HL-60 (cell line): ENCODE data around the gene HS3ST3A1.

Experiments used
- DNase-seq, 2 experiments: peaks; one replicate each; pipeline ENCODE4 v3.0.0-alpha.2; 2010 to 2020; ENCODE audit warnings: low read depth in 1 of 2, low spot score in 1 of 2
- H3K27ac ChIP-seq: fragments of 250-450 bp; sonication (Bioruptor Pico); replicated peaks from 2 replicates; pipeline ENCODE4 v1.5.1; 2020; ENCODE audit warnings: mild to moderate bottlenecking, moderate library complexity
- H3K27me3 ChIP-seq: fragments of 250-450 bp; sonication (Bioruptor Pico); 2 replicates; pipeline ENCODE4 v1.5.1; 2021; ENCODE audit warnings: mild to moderate bottlenecking, moderate library complexity; ENCODE audit not compliant: insufficient read depth, poor library complexity, severe bottlenecking
- H3K4me3 ChIP-seq: replicated peaks from 2 replicates; pipeline ENCODE4 v1.5.1; 2011; ENCODE audit warnings: mild to moderate bottlenecking, control low read depth, low read length; ENCODE audit not compliant: insufficient read depth
- CTCF ChIP-seq: IDR thresholded peaks from one replicate; pipeline ENCODE4 v1.5.1; 2011; ENCODE audit warnings: low read length, control low read depth, inconsistent platforms; ENCODE audit not compliant: insufficient read depth
- GABPA ChIP-seq: IDR thresholded peaks from 2 replicates; pipeline ENCODE4 v1.6.1; 2012; ENCODE audit warnings: low read depth
- POLR2AphosphoS5 ChIP-seq: IDR thresholded peaks from 2 replicates; pipeline ENCODE4 v1.6.1; 2012; ENCODE audit warnings: low read depth
- SPI1 ChIP-seq: IDR thresholded peaks from 2 replicates; pipeline ENCODE4 v1.6.1; 2012; ENCODE audit warnings: low read depth, mild to moderate bottlenecking, borderline replicate concordance
- TF ChIP-seq, protein P1 (sequence below): IDR thresholded peaks from 2 replicates; pipeline ENCODE4 v1.6.1; 2012; ENCODE audit warnings: low read depth; ENCODE audit not compliant: insufficient replicate concordance

Gene HS3ST3A1

DNA sequence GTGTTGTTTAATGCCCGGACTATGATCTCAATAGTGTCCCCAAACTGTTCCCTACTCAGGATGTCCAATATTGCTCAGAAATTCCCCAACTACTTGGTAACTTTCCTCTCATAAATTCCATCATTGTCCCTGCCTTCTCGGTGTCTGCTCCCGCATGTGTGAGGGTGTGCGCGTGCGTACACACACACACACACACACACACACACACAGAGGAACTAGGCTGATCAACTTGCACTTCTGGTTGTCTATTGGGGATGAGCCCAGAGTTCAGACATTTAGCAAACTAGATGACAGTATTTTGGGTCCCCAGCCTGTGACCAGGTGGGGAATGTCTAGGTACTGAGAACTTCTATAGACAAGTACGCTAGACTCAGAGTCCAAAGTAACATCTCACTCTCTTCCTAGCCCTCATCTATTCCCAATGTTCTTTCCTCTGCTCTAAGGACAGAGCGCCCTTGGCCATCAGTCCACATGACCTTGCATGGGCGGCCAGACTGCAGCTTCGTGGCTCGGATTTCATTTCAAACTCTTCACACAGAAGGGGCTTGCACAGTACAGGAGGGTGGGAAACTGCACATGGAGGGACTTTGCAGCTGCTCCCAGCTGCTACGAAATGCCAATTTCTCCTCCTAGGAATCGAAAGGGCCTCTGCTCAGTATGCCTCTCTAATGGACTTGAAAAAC, 5.3 kb downstream of the HS3ST3A1 start:
- H3K4me3 ChIP-seq, result no peak overlapping the region
- H3K27me3 ChIP-seq, result no peaks in the 10 kb centered on the region
- H3K27ac ChIP-seq, result no peak overlapping the region

GRCh38 chr17:13595599-13595899, 6.2 kb downstream of the HS3ST3A1 start:
- TF ChIP-seq GABPA (no peak), CTCF (no peak), SPI1 (no peak), POLR2AphosphoS5 (no peak)
- TF ChIP-seq, protein P1, sequence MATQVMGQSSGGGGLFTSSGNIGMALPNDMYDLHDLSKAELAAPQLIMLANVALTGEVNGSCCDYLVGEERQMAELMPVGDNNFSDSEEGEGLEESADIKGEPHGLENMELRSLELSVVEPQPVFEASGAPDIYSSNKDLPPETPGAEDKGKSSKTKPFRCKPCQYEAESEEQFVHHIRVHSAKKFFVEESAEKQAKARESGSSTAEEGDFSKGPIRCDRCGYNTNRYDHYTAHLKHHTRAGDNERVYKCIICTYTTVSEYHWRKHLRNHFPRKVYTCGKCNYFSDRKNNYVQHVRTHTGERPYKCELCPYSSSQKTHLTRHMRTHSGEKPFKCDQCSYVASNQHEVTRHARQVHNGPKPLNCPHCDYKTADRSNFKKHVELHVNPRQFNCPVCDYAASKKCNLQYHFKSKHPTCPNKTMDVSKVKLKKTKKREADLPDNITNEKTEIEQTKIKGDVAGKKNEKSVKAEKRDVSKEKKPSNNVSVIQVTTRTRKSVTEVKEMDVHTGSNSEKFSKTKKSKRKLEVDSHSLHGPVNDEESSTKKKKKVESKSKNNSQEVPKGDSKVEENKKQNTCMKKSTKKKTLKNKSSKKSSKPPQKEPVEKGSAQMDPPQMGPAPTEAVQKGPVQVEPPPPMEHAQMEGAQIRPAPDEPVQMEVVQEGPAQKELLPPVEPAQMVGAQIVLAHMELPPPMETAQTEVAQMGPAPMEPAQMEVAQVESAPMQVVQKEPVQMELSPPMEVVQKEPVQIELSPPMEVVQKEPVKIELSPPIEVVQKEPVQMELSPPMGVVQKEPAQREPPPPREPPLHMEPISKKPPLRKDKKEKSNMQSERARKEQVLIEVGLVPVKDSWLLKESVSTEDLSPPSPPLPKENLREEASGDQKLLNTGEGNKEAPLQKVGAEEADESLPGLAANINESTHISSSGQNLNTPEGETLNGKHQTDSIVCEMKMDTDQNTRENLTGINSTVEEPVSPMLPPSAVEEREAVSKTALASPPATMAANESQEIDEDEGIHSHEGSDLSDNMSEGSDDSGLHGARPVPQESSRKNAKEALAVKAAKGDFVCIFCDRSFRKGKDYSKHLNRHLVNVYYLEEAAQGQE, result no peak
- Histone ChIP-seq H3K27me3 (no peaks in the 10 kb centered on the region), H3K27ac (no peak overlapping the region), H3K4me3 (no peak overlapping the region)
- DNase-seq, result no peak

More for the DNA sequence above, 5.3 kb downstream of the HS3ST3A1 start:
- DNase-seq, result no peak
- TF ChIP-seq CTCF, result no peak
- TF ChIP-seq SPI1, result no peak
- TF ChIP-seq, protein P1, result no peak
- TF ChIP-seq GABPA, result no peak
- TF ChIP-seq POLR2AphosphoS5, result no peak

DNA sequence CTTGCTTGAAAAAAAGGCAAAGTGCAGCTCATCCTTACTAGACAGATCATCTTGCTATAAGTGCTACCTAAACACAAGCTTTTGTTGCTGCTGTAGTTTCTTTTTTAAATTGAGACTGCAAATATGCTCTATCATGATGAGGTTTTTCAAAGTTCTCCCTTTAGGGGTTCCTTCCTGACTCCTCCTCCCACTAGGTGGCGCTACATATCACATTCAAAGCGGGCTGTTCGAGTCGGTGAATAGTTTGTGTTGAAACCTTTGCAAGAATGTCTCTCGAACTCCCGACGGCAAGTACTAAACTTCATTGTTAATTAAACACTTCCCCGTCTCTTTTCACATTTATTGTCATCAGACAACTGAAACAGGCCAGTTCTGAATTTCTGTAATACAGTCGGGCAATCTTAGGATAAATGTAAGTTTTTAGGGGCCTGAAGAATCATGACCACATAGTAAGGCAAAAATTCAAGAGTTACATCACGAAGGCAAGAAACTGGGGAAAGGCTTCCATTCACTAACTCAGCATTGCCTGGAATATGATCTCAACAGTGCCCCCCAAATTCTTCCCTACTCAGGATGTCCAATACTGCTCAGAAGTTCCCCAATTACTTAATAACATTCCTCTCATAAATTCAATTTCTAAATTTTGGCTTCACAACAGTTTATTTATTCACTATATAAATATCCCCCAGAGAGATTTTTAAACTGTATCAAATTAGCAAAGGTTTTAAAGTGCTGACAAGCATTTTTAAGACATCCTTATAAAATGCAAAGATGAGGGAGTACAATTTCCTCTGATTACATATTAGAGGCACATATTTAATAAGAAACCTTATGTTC, 6.7 kb downstream of the HS3ST3A1 start:
- TF ChIP-seq, protein P1, result no peak
- peak; percentile 21 for TF ChIP-seq CTCF
- no peak overlapping the region for H3K27ac ChIP-seq
- DNase-seq, result peak; percentile 13 to 61
- no peaks in the 10 kb centered on the region for H3K27me3 ChIP-seq
- no peak overlapping the region for H3K4me3 ChIP-seq
